NOMO-1 (cell line): Measurements from ENCODE around the gene F5.

Experiments
- DNase-seq, 2 experiments: peaks; one replicate each; lab custom pipeline; 2025; ENCODE audit not compliant: unreplicated experiment in 2 of 2; lab: John Stamatoyannopoulos, UW

The F5 gene

DNA sequence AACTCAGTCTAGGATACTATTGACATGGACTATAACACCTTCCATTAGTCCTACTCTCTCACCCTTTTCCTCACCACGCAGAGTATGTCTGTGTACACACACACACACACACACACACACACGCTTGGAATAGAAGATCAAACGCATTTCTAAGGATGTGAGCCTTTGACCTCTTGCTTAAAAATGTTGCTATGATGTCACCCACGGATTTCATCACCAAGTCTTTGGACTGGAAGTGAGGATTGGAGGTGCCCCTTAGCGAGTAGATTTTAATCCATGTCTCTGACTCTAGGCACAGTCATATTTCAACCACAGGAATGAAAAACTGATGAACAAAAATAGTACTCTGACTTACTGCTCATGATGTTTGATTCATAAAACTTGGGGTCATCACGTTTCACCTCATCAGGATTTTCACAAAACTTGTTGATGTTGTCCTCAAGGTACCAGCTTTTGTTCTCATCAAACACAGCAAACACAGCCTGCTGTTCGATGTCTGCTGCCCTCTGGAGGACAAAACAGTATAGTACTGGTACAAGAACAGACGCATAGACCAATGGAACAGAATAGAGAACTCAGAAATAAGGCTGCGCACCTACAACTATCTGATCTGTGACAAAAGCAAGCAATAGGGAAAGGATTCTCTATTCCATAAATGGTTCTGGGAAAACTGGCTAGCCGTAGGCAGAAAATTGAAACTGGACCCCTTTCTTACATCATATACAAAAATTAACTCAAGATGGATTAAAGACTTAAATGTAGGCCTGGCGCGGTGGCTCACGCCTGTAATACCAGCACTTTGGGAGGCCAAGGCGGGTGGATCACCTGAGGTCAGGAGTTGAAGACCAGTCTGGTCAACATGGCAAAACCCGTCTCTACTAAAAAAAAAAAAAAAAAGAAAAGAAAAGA, 39.9 kb downstream of the F5 start:
- peak in 1 of 2 experiments; percentile 48 for DNase-seq

- no peak for DNase-seq
These were observed 40.8 kb downstream of the F5 start for GRCh38 chr1:169545472-169545871.

DNA sequence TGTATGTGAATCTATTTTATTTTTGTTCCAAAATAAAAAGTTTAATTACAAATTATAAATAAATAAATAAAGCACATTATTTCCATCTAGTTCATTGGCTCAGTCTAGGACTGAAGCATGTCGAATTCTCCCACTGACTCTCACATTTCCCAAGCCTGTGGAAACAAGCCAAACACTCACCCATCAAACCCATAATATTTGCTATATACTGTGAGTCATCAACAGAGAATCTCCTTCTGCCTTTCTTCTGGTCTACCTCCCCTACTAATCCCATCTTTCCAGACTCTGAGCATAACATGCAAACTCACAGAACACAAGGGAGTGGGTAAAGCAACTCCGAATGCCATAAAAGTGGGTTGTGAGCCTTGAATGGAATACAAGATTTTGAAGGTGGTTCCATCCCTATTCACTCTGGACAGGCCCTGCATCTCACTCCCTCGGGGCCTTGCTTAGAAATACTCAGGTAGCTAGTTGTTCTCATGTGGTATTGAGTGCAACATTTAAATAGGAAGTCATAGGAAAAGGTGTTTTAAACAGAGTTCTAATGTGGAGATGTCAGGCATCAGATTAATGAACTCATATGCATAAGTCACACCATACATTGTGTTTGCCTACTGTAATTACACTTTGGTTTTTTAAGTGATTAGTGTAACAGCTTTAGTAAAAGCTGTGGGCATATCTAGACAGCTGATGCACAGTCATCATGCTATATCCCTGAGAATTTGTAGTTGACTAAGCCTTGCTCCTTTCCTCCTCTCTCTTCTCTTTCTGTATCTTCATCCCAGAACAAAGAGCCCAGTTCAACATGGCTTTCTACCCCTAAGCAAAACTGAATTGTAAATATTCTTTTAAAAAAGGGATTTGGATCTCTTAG, 47.0 kb downstream of the F5 start:
- no peak for DNase-seq

- no peak for DNase-seq
These were observed 51.6 kb downstream of the F5 start for GRCh38 chr1:169534653-169535052.

GRCh38 chr1:169533528-169534190, 52.6 kb downstream of the F5 start:
- DNase-seq = peak in 1 of 2 experiments; percentile 1

GRCh38 chr1:169530448-169530847, 55.8 kb downstream of the F5 start:
- no peak for DNase-seq

DNA sequence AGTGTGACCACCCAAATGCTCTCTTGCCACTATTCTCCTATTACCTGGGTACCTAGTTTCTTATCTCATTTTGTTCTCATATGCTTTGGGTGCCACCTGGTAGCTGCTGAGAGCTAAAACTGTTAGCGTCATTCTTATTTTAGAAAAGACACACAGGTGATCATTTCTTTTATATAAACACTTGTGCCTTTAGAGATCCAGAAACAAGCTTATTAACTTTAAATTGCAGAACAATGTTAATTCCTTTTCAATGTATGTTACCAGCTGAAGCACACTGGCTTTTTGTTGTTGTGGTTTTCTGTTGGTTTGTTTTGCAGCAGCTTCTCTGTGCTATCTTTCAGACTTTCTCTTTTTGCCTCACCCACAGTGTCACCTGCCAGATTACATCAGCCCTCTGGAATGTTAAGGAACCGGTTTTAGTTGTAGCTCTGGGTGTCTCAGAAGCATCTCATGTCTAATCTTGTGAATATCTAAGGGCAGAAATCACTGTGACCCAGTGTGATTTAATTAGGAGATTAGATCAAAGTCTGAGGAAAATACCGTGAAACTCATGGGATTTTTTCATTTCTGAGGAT, 57.1 kb downstream of the F5 start:
- DNase-seq = no peak

GRCh38 chr1:169528215-169529067, 57.8 kb downstream of the F5 start:
- DNase-seq = peak in 1 of 2 experiments; percentile 38

- peak; percentile 25 to 57 for DNase-seq
These were observed 58.6 kb downstream of the F5 start for GRCh38 chr1:169527451-169528214.

- DNase-seq = no peak
These were observed 59.3 kb downstream of the F5 start for GRCh38 chr1:169527001-169527400.

DNA sequence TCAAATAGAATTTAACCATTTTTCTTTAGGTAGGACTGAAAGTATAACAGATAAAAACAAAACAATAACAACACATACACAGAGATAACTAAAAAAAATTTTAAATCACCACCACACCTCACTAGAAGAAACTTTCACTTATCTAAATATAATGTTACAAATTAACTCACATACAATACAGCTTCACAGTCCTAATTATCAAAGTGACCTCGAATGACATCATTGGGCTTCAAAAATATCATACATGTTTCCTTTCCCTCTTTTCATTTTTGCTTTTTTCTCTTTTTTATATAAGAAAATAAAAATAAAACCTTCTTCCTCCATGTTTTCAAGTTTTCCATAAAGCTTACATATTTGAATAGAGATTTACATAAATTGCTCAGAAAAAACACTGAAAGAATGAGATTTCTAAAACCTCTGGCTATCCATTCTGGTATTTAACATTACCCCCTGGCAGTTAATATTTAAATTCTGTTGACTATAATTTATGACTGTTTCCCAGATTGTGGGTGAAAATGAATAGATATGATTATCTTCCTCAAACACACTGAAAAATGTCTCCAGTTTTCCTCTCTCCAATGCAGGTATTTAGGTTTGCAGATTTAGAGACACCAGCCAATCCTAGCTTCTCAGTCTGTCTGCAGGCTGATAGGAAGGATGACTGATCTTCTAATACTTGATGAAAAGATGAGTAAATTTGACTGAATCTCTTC, 60.0 kb downstream of the F5 start:
- DNase-seq = no peak

- DNase-seq = no peak
These were observed 60.9 kb downstream of the F5 start for GRCh38 chr1:169525391-169525790.

GRCh38 chr1:169523904-169524303, 62.4 kb downstream of the F5 start:
- DNase-seq = no peak

DNA sequence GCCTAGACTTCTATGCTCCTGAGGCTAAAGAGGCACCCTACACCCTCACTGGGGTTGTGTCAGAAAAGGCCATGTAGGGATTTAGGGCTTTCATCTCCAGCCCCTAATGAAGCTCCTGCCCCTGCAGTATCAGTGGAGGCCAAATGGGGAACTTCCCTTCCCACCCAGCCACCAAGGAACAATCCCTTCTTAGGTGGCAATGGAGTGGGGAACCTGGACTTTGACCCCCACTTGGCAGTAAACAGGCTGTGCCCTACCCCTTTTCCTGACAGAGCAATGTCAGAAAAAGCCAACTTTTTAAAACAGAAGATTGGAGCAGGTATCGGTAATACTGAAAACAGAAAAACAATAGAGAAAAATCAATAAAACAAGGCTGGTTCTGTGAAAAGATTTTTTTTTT, 65.1 kb downstream of the F5 start:
- no peak for DNase-seq

- no peak for DNase-seq
These were observed 68.6 kb downstream of the F5 start for GRCh38 chr1:169517558-169518186.

DNA sequence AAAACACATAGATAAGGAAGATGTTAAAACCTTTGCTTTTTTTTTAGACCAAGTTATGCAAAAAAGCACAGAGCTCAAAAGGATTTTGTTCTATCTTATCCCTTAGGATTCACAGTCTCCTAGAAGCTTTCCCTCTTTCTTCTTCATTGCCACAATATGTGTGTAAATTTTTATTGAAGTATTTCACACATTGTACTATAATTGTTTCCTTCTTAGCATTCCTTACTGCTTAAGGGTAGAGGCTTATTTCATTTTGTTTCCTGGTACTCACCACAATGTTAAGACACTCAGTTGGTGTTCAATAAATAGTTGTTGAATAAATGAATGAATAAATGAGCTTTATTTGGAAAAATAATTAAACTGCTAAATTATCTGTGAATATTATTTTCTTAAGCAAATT, 70.6 kb downstream of the F5 start:
- no peak for DNase-seq

DNA sequence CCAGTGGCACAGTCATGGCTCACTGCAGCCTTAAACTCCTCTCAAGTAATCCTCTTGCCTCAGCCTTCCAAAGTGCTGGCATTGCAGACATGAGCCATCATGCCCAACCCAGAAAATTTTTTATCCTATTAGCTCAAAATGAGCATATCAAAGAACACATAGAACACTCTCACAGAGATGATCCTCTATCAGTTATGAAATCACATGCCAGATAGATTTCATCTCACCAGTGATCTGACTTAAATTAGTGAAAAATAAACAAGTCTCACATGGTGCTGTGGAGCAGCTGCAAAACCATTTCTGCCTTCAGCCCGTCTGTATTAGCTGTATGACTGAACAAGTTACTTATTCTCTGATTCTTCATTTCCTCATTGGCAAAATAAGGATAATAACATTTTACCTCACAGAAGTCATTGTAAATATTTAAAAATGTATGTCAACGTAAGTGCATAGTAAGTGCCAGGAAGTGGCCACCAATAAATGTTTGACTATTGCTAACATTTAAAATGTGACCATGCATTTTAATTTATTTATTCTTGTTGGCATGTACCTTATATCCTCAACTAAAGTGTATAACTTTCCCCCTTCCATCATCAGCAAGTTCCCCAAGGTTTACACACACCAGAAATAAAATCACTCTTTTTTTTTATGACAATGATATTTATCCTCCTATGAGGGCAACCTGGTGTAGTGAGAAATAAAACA, 71.6 kb downstream of the F5 start:
- DNase-seq = no peak
